ENCODE measurements around the gene CACNA2D1. TPM values are rescaled to one million over a fixed set of nuclear protein-coding genes. Genes with fewer than 3 reads are reported as not detected.

The CACNA2D1 gene
- total RNA-seq, 2 experiments from 2014 or later: not detected

DNA sequence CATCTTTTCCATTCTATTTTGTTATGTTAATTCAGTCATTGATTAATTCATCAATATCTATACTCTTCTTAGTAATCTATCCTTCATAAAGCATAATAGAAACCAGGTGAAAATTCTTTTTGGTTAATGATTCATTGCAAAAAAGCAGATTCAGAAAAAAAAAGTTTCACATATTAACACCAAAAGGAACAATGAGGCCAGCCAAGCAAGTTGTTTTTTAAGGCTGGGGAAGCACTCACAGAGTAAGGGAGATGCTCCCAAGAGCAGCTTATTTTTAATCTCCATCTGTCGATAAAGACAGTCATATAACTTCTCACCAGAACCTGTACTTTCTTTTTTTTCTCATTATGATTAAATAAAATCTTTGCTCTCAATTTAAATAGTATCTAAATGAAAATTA is 95.8 kb downstream of the CACNA2D1 start:
- Mint-ChIP-seq H3K9me3 (no peaks in the 10 kb centered on the region), H3K4me1 (ENCODE audit: low read depth) (no peaks in the 10 kb centered on the region), H3K4me3 (no peak overlapping the region), H3K27me3 (ENCODE audit: low read depth) (no peaks in the 10 kb centered on the region), H3K36me3 (ENCODE audit: low read depth) (no peaks in the 10 kb centered on the region), H3K27ac (no peak overlapping the region)
- no peak for DNase-seq
- intact Hi-C loops (cut with micrococcal nuclease): no loop called here
- CTCF ChIA-PET: no interaction called here

GRCh38 chr7:82345886-82346285 is 97.7 kb downstream of the CACNA2D1 start:
- Mint-ChIP-seq H3K4me1 (ENCODE audit: low read depth) (no peaks in the 10 kb centered on the region), H3K4me3 (no peak overlapping the region), H3K36me3 (ENCODE audit: low read depth) (no peaks in the 10 kb centered on the region), H3K27ac (no peak overlapping the region), H3K9me3 (no peaks in the 10 kb centered on the region), H3K27me3 (ENCODE audit: low read depth) (no peaks in the 10 kb centered on the region)
- CTCF ChIA-PET: interaction anchor here (0.7 kb wide), 1 partner anchor 40 kb away, joined by 3 read pairs; no protein-coding TSS in a partner anchor
- intact Hi-C loops (cut with micrococcal nuclease): no loop called here
- no peak for DNase-seq

- intact Hi-C loops (cut with micrococcal nuclease): no loop called here
- H3K4me3 Mint-ChIP-seq: no peak overlapping the region
- no peaks in the 10 kb centered on the region for H3K36me3 Mint-ChIP-seq (ENCODE audit: low read depth)
- no peak for DNase-seq
- H3K27me3 Mint-ChIP-seq (ENCODE audit: low read depth): no peaks in the 10 kb centered on the region
- H3K4me1 Mint-ChIP-seq (ENCODE audit: low read depth): no peaks in the 10 kb centered on the region
- no peak overlapping the region for H3K27ac Mint-ChIP-seq
- CTCF ChIA-PET: no interaction called here
- no peaks in the 10 kb centered on the region for H3K9me3 Mint-ChIP-seq
These were observed 99.9 kb downstream of the CACNA2D1 start for GRCh38 chr7:82343716-82344115.

- no peaks in the 10 kb centered on the region for H3K4me1 Mint-ChIP-seq (ENCODE audit: low read depth)
- H3K4me3 Mint-ChIP-seq: no peak overlapping the region
- peak overlapping the region; percentile 24 for H3K27ac Mint-ChIP-seq
- no peak for DNase-seq
- no peaks in the 10 kb centered on the region for H3K36me3 Mint-ChIP-seq (ENCODE audit: low read depth)
- intact Hi-C loops (cut with micrococcal nuclease): no loop called here
- CTCF ChIA-PET: no interaction called here
- peaks cover 2% of the 10 kb centered on the region for H3K9me3 Mint-ChIP-seq
- no peaks in the 10 kb centered on the region for H3K27me3 Mint-ChIP-seq (ENCODE audit: low read depth)
These were observed 103.6 kb downstream of the CACNA2D1 start for GRCh38 chr7:82339958-82340357.

DNA sequence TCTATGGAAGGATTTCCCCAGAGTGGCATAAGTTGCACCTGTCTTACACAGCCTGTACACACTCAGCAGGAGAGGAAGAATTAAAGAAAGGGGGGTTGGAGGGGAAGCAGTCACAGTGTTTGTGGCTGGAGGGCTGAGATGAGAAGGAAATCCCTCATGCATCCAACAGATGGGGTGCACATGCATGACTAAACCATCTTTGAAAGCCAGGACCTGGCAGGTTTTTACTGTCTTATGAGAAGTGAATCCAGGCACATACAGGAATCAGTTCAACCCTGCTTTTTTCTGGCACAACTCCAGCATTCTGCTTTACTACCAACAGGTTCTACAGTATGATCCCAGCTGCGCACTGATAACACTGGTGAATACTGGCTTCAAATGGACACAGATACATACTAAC is 107.7 kb downstream of the CACNA2D1 start:
- Mint-ChIP-seq H3K4me1 (ENCODE audit: low read depth) (no peaks in the 10 kb centered on the region), H3K9me3 (peaks cover 3% of the 10 kb centered on the region), H3K27me3 (ENCODE audit: low read depth) (no peaks in the 10 kb centered on the region), H3K27ac (no peak overlapping the region), H3K36me3 (ENCODE audit: low read depth) (no peaks in the 10 kb centered on the region), H3K4me3 (no peak overlapping the region)
- no peak for DNase-seq
- CTCF ChIA-PET: no interaction called here
- intact Hi-C loops (cut with micrococcal nuclease): no loop called here

GRCh38 chr7:82335001-82335400 is 108.6 kb downstream of the CACNA2D1 start:
- no peaks in the 10 kb centered on the region for H3K27me3 Mint-ChIP-seq (ENCODE audit: low read depth)

DNA sequence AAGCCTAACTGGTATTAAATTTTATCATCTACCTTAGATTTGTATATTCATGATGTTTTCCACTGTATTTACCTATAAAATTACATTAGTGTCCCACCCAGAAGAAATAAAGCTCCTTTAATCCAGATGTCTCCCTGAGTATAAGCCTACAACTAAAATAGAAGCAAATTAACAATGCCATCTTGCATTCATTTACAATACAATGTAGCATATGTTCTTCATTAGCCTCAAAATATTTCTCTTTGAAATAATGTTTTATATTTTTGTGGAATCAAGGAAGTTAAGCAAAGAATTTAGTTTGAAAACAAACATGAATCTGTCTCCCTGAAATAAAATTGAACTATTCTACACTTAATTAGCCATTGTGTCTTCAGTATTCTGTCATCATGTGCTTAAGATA is 112.3 kb downstream of the CACNA2D1 start:
- DNase-seq: no peak
- intact Hi-C loops (cut with micrococcal nuclease): no loop called here
- H3K9me3 Mint-ChIP-seq: peaks cover 1% of the 10 kb centered on the region
- no peaks in the 10 kb centered on the region for H3K4me1 Mint-ChIP-seq (ENCODE audit: low read depth)
- H3K4me3 Mint-ChIP-seq: no peak overlapping the region
- H3K36me3 Mint-ChIP-seq (ENCODE audit: low read depth): no peaks in the 10 kb centered on the region
- CTCF ChIA-PET: no interaction called here
- no peak overlapping the region for H3K27ac Mint-ChIP-seq
- H3K27me3 Mint-ChIP-seq (ENCODE audit: low read depth): no peaks in the 10 kb centered on the region

More at GRCh38 chr7:82335001-82335400, 108.6 kb downstream of the CACNA2D1 start:
- H3K4me1 Mint-ChIP-seq (ENCODE audit: low read depth): no peaks in the 10 kb centered on the region
- DNase-seq: no peak
- H3K4me3 Mint-ChIP-seq: no peak overlapping the region
- intact Hi-C loops (cut with micrococcal nuclease): no loop called here
- peaks cover 3% of the 10 kb centered on the region for H3K9me3 Mint-ChIP-seq
- no peaks in the 10 kb centered on the region for H3K36me3 Mint-ChIP-seq (ENCODE audit: low read depth)
- CTCF ChIA-PET: no interaction called here
- H3K27ac Mint-ChIP-seq: no peak overlapping the region

DNA sequence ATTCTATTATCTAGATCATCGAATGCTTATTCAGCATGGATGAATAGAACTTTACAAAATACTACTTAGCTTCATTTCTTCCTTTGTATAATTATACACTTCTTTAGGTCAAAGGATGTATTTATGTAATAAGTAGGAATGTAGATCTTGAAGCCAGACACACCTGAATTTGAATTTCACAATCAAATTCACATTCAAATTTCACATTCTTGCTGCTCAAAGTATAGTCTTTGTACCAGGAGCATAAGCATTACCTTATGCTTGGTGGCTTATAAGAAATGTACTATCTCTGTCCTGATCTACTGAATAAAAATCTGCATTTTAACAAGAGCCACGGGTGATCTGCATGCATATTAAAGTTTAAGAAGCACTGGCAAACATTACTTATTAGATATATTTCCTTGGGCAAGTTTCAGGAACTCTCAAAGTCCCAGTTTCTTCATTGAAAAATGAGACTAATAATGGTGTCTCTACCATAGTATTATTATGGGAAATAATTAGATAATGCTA is 112.8 kb downstream of the CACNA2D1 start:
- DNase-seq: no peak
- H3K9me3 Mint-ChIP-seq: peaks cover 1% of the 10 kb centered on the region
- intact Hi-C loops (cut with micrococcal nuclease): no loop called here
- H3K36me3 Mint-ChIP-seq (ENCODE audit: low read depth): no peaks in the 10 kb centered on the region
- CTCF ChIA-PET: no interaction called here
- H3K4me3 Mint-ChIP-seq: no peak overlapping the region
- H3K27ac Mint-ChIP-seq: no peak overlapping the region
- H3K27me3 Mint-ChIP-seq (ENCODE audit: low read depth): no peaks in the 10 kb centered on the region
- no peaks in the 10 kb centered on the region for H3K4me1 Mint-ChIP-seq (ENCODE audit: low read depth)

- intact Hi-C loops (cut with micrococcal nuclease): no loop called here
- H3K4me3 Mint-ChIP-seq: no peak overlapping the region
- CTCF ChIA-PET: no interaction called here
These were observed 115.7 kb downstream of the CACNA2D1 start for GRCh38 chr7:82327898-82328297.

DNA sequence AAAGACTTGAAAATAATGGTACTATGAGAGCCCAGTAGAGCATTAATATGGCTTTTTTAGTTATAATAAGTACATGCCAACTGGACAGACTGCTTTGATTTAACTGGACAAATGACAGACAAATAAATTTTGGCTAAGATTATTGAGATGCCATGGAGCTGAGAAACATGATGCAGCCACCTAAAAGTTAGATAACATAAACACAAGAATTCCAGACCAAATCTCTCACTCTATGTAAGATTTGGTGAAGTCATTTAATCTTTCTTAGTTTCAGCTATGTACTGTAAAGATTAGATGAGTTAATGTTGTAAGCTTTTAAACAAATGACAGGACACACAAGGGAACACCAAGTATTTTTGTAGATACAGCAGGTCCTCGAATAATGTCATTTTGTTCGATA is 118.2 kb downstream of the CACNA2D1 start:
- Mint-ChIP-seq H3K9me3 (peaks cover 4% of the 10 kb centered on the region), H3K4me1 (ENCODE audit: low read depth) (no peaks in the 10 kb centered on the region), H3K4me3 (no peak overlapping the region), H3K27me3 (ENCODE audit: low read depth) (no peaks in the 10 kb centered on the region), H3K27ac (no peak overlapping the region), H3K36me3 (ENCODE audit: low read depth) (no peaks in the 10 kb centered on the region)
- intact Hi-C loops (cut with micrococcal nuclease): no loop called here
- CTCF ChIA-PET: no interaction called here
- DNase-seq: no peak

More at GRCh38 chr7:82327898-82328297, 115.7 kb downstream of the CACNA2D1 start:
- H3K27ac Mint-ChIP-seq: no peak overlapping the region
- no peaks in the 10 kb centered on the region for H3K4me1 Mint-ChIP-seq (ENCODE audit: low read depth)
- DNase-seq: no peak
- no peaks in the 10 kb centered on the region for H3K27me3 Mint-ChIP-seq (ENCODE audit: low read depth)
- no peaks in the 10 kb centered on the region for H3K36me3 Mint-ChIP-seq (ENCODE audit: low read depth)
- no peaks in the 10 kb centered on the region for H3K9me3 Mint-ChIP-seq

- peaks cover 4% of the 10 kb centered on the region for H3K9me3 Mint-ChIP-seq
- H3K27me3 Mint-ChIP-seq (ENCODE audit: low read depth): no peaks in the 10 kb centered on the region
- intact Hi-C loops (cut with micrococcal nuclease): no loop called here
- no peak for DNase-seq
- CTCF ChIA-PET: no interaction called here
- no peaks in the 10 kb centered on the region for H3K36me3 Mint-ChIP-seq (ENCODE audit: low read depth)
- no peak overlapping the region for H3K4me3 Mint-ChIP-seq
- H3K27ac Mint-ChIP-seq: no peak overlapping the region
- H3K4me1 Mint-ChIP-seq (ENCODE audit: low read depth): no peaks in the 10 kb centered on the region
These were observed 119.8 kb downstream of the CACNA2D1 start for GRCh38 chr7:82323806-82324205.

DNA sequence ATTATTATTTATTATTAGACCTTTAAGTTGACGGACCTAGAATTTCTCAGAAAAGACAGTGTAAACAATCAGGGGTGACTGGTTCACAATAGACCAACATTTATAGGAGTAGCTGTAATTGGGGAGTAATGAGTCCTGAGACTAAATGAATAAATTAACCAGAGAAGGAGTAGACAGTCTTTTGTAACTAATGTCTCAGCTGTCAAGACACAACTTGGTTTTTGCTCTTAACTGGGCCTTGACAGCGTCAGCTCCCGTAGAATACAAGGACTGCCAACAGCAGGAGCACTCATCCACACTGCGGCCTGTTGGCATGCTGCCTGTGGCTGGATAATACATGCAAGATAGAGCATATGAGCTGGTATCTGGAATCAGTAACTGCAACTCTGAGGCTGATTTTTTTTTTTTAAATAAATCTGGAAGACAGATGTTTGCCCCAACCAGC is 123.9 kb downstream of the CACNA2D1 start:
- Mint-ChIP-seq H3K27me3 (ENCODE audit: low read depth) (no peaks in the 10 kb centered on the region), H3K4me1 (ENCODE audit: low read depth) (no peaks in the 10 kb centered on the region), H3K9me3 (peaks cover 4% of the 10 kb centered on the region), H3K4me3 (no peak overlapping the region), H3K27ac (no peak overlapping the region), H3K36me3 (ENCODE audit: low read depth) (no peaks in the 10 kb centered on the region)
- intact Hi-C loops (cut with micrococcal nuclease): no loop called here
- CTCF ChIA-PET: no interaction called here
- DNase-seq: no peak

- intact Hi-C loops (cut with micrococcal nuclease): no loop called here
These were observed 124.8 kb downstream of the CACNA2D1 start for GRCh38 chr7:82318786-82319185.

GRCh38 chr7:82317760-82318159 is 125.8 kb downstream of the CACNA2D1 start:
- intact Hi-C loops (cut with micrococcal nuclease): no loop called here
- H3K9me3 Mint-ChIP-seq: peaks cover 4% of the 10 kb centered on the region
- no peaks in the 10 kb centered on the region for H3K4me1 Mint-ChIP-seq (ENCODE audit: low read depth)
- H3K4me3 Mint-ChIP-seq: no peak overlapping the region
- no peaks in the 10 kb centered on the region for H3K36me3 Mint-ChIP-seq (ENCODE audit: low read depth)
- no peaks in the 10 kb centered on the region for H3K27me3 Mint-ChIP-seq (ENCODE audit: low read depth)
- no peak for DNase-seq
- CTCF ChIA-PET: no interaction called here
- no peak overlapping the region for H3K27ac Mint-ChIP-seq

More at GRCh38 chr7:82318786-82319185, 124.8 kb downstream of the CACNA2D1 start:
- Mint-ChIP-seq H3K27ac (no peak overlapping the region), H3K9me3 (peaks cover 4% of the 10 kb centered on the region), H3K4me3 (no peak overlapping the region), H3K4me1 (ENCODE audit: low read depth) (no peaks in the 10 kb centered on the region), H3K36me3 (ENCODE audit: low read depth) (no peaks in the 10 kb centered on the region), H3K27me3 (ENCODE audit: low read depth) (no peaks in the 10 kb centered on the region)
- CTCF ChIA-PET: no interaction called here
- DNase-seq: no peak
